C4-2B (cell line): ENCODE results near the gene CDH15.
A peak's percentile ranks its signal among the peaks of the same experiment; 100 is the strongest.

Source experiments
- H3K27ac ChIP-seq: fragments of 450-650 bp; 2 replicates; pipeline ENCODE4 v1.5.1; 2017
- CTCF ChIP-seq: fragments of 450-650 bp; conservative IDR thresholded peaks from 2 replicates; pipeline ENCODE4 v1.5.1; 2017; ENCODE audit warnings: mild to moderate bottlenecking
- ZFX ChIP-seq: fragments of 450-650 bp; IDR thresholded peaks from 2 replicates; pipeline ENCODE4 v1.6.1; 2017

Gene CDH15

GRCh38 chr16:89210165-89210903, 38.8 kb downstream of the CDH15 start:
- no peak for TF ChIP-seq CTCF
- no peak for TF ChIP-seq ZFX
- no peak overlapping the region for H3K27ac ChIP-seq

- TF ChIP-seq ZFX: no peak
- no peak for TF ChIP-seq CTCF
- no peak overlapping the region for H3K27ac ChIP-seq
These were observed 39.5 kb downstream of the CDH15 start for GRCh38 chr16:89210904-89211515.

GRCh38 chr16:89216315-89217137, 45.0 kb downstream of the CDH15 start:
- peak overlapping the region; percentile 89 for H3K27ac ChIP-seq
- TF ChIP-seq ZFX (no peak), CTCF (peak; percentile 84)

- peak overlapping the region; percentile 89 for H3K27ac ChIP-seq
These were observed 45.5 kb downstream of the CDH15 start for GRCh38 chr16:89217138-89217387.

GRCh38 chr16:89217388-89218191, 46.0 kb downstream of the CDH15 start, which contains the start of gene ZNF778:
TSS of gene ZNF778 (plus strand) at chr16:89217703. CDS start at chr16:89221128, 3,425 bp downstream.
- TF ChIP-seq ZFX (peak; percentile 91), CTCF (no peak)
- peak within 1 kb of the TSS; percentile 89 for H3K27ac ChIP-seq

More at GRCh38 chr16:89217138-89217387, 45.5 kb downstream of the CDH15 start:
- no peak for TF ChIP-seq CTCF
- TF ChIP-seq ZFX: no peak

GRCh38 chr16:89219365-89219764, 47.8 kb downstream of the CDH15 start:
- TF ChIP-seq CTCF (no peak), ZFX (no peak)
- no peak overlapping the region for H3K27ac ChIP-seq
